Measurements from ENCODE around the gene PLAAT4.

The PLAAT4 gene

DNA sequence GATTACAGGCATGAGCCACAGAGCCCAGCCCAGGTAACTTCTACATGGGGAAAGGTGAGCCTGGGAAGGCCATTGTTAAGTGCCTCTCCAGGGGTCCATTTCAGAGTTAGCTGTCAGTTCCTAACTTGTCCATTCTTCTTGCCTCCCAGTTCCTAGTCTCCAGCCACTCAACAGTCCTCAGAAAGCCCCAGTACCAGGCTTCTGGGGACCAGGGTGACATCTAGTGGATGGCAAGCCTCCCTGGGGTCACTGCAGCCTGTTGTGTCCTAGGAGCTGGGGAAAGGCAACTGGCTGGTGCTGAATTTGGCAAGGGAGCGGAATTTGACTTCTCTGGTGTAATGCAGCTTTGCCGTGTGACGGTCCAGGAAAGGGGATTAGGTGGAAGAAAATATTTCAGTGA, 28.6 kb upstream of the PLAAT4 start:
- in situ Hi-C loops (cut with MboI; ENCODE audit: low sequenced_read_pairs, unreplicated experiment): no loop called here
- TF ChIP-seq, protein P1, sequence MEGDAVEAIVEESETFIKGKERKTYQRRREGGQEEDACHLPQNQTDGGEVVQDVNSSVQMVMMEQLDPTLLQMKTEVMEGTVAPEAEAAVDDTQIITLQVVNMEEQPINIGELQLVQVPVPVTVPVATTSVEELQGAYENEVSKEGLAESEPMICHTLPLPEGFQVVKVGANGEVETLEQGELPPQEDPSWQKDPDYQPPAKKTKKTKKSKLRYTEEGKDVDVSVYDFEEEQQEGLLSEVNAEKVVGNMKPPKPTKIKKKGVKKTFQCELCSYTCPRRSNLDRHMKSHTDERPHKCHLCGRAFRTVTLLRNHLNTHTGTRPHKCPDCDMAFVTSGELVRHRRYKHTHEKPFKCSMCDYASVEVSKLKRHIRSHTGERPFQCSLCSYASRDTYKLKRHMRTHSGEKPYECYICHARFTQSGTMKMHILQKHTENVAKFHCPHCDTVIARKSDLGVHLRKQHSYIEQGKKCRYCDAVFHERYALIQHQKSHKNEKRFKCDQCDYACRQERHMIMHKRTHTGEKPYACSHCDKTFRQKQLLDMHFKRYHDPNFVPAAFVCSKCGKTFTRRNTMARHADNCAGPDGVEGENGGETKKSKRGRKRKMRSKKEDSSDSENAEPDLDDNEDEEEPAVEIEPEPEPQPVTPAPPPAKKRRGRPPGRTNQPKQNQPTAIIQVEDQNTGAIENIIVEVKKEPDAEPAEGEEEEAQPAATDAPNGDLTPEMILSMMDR (IDR thresholded peaks at IDR 0.05; ENCODE audit: borderline replicate concordance, control extremely low read depth, extremely low read depth, insufficient read depth, missing control alignments): peak; percentile 21
- peak; percentile 54 for DNase-seq (ENCODE audit: low spot score)

DNA sequence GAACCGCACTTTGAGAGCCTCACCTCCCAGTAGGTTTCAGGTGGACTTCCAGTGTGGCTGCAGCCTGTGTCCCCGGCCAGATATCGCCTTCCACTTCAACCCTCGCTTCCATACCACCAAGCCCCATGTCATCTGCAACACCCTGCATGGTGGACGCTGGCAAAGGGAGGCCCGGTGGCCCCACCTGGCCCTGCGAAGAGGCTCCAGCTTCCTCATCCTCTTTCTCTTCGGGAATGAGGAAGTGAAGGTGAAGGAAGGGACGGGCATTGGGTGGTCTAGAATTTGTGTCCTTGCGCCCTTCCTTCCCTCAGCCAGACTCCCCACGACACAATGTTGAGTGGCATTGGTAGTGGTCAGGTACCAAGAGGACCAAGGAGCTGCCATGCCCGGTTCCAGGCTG, 27.9 kb upstream of the PLAAT4 start:
- TF ChIP-seq, protein P1 (IDR thresholded peaks at IDR 0.05; ENCODE audit: borderline replicate concordance, control extremely low read depth, extremely low read depth, insufficient read depth, missing control alignments): no peak
- in situ Hi-C loops (cut with MboI; ENCODE audit: low sequenced_read_pairs, unreplicated experiment): no loop called here
- no peak for DNase-seq (ENCODE audit: low spot score)

DNA sequence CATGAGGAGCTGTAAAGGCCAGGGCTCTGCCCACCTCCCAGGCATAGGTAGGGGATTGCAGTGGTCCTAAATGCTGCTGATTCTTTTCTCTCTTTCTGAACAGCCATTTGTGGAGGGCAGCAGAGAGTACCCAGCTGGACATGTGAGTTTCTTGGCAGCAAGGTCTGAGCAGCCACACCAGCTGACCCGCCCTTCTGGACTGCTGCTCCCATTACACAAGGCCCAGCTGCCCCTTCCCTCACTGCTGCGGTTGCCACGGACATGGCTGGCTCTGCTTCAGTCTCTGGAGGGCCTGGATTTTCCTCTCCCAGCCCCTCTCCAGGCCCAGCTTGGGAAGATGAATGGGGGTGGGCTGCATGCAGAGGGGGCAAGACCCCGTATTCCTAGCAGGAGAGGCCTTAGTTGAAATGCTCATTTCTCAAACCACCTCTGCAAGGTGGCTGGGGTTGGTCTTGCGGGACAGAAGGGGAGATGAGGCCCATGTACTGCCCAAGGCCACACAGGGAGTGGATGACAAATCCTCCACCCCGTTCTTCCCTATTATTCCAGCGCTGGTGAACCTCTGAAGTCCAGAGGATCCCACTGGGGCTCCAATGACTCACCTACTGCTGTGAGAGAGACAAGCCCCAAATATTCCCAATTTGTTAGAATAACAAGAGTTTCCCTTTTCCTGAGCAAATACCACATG, 26.1 kb upstream of the PLAAT4 start:
- TF ChIP-seq, protein P1 (IDR thresholded peaks at IDR 0.05; ENCODE audit: borderline replicate concordance, control extremely low read depth, extremely low read depth, insufficient read depth, missing control alignments): no peak
- DNase-seq (ENCODE audit: low spot score): peak; percentile 17
- in situ Hi-C loops (cut with MboI; ENCODE audit: low sequenced_read_pairs, unreplicated experiment): no loop called here

DNA sequence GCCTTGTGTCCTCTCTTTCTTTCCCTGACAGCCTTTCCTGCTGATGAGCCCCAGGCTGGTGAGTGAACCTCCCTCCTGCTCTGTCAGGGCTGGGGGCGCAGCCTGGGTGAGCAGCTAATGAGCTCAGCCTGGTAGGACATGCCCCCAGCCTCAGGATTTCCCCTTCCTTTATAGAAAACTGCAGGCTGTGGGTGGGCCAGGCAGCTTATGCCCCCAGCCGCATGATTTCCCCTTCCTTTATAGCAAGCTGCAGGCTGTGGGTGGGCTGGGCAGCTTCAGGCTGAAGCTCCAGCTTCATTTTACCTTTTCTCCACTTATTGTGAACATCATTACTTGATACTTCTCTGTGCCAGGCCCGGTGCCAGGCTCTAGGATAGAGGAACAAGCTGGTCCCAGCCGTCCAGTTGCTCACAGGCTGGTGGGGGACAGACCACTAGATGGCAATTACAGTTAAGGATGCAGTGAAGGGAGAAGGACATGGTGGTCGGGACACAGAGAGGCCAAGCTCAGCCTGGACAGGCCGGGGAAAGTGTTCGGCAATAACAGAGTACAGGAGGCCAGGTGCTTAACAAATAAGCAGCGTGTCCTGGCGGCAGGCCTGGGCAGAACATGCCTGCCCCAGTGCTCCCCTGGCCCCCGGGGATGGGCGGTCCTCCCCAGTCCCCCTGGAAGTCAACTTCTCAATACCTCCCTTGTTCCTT, 25.4 kb upstream of the PLAAT4 start:
- TF ChIP-seq, protein P1 (IDR thresholded peaks at IDR 0.05; ENCODE audit: borderline replicate concordance, control extremely low read depth, extremely low read depth, insufficient read depth, missing control alignments): no peak
- in situ Hi-C loops (cut with MboI; ENCODE audit: low sequenced_read_pairs, unreplicated experiment): no loop called here
- peak; percentile 17 for DNase-seq (ENCODE audit: low spot score)

DNA sequence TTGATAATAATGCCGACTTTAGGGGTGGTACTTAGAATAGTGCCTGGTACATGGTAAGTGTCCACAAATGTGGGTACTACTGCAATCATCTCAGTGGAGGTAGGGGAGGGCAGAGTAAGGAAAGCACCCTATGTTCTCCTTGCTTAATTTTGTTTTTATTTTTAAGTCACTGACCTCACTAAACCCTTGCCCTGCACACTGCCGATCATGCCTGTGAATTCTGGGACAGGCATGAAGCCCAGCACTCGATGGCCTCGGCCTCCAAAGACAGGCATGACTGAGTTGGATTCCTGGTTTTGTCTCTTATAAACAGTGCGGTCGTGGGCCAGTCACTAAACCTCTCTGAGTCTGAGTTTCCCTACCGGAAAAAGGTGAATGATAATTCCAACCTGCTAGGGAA, 23.8 kb upstream of the PLAAT4 start:
- TF ChIP-seq, protein P1 (IDR thresholded peaks at IDR 0.05; ENCODE audit: borderline replicate concordance, control extremely low read depth, extremely low read depth, insufficient read depth, missing control alignments): no peak
- in situ Hi-C loops (cut with MboI; ENCODE audit: low sequenced_read_pairs, unreplicated experiment): no loop called here
- no peak for DNase-seq (ENCODE audit: low spot score)

DNA sequence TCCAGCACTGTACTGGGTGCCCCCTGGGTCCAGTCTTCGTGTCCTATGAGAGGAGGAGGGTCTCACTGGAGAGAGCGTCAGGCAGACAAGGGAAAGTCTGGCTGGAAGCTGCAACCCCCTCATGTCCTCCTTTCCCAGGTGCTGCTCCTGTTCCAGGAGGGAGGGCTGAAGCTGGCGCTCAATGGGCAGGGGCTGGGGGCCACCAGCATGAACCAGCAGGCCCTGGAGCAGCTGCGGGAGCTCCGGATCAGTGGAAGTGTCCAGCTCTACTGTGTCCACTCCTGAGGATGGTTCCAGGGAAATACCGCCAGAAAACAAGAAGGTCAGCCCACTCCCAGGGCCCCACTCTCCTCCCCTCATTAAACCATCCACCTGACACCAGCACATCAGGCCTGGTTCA, 20.5 kb upstream of the PLAAT4 start:
- no peak for DNase-seq (ENCODE audit: low spot score)
- TF ChIP-seq, protein P1 (IDR thresholded peaks at IDR 0.05; ENCODE audit: borderline replicate concordance, control extremely low read depth, extremely low read depth, insufficient read depth, missing control alignments): no peak
- in situ Hi-C loops (cut with MboI; ENCODE audit: low sequenced_read_pairs, unreplicated experiment): no loop called here

Data from GM13976 (cell line).